GM12878 (cell line): ENCODE results near the gene BLOC1S4.

Experiments
- CBX5 ChIP-seq: sonication (generic); IDR thresholded peaks from 2 replicates; pipeline ENCODE4 v1.6.1; 2016; ENCODE audit warnings: low read depth, moderate library complexity, mild to moderate bottlenecking, inconsistent platforms
- CEBPZ ChIP-seq: fragments of 150-350 bp; IDR thresholded peaks from 2 replicates; pipeline ENCODE4 v1.6.1; 2016; ENCODE audit warnings: low read depth, low read length
- CTCF ChIP-seq, 3 experiments: IDR thresholded peaks in 2 of 3; conservative IDR thresholded peaks in 1 of 3; 2 replicates each; pipeline ENCODE4 v1.5.1; 2011; ENCODE audit warnings: low read depth in 3 of 3, low read length in 3 of 3, mild to moderate bottlenecking in 3 of 3, control low read depth in 2 of 3, moderate library complexity in 2 of 3, inconsistent platforms in 1 of 3, mixed read lengths in 1 of 3; ENCODE audit not compliant: control insufficient read depth in 2 of 3, insufficient read depth in 1 of 3; ENCODE audit errors: extremely low read depth in 1 of 3
- EGR1 ChIP-seq, 2 experiments: IDR thresholded peaks; 1 replicate in 1 of 2; 2 replicates in 1 of 2; pipeline ENCODE4 v1.6.1; 2011 to 2012; ENCODE audit warnings: low read depth in 2 of 2, low read length in 2 of 2, borderline replicate concordance in 1 of 2, mild to moderate bottlenecking in 1 of 2, moderate library complexity in 1 of 2
- ETV6 ChIP-seq, 2 experiments: fragments of 450-650 bp in 1 of 2; IDR thresholded peaks in 1 of 2; conservative IDR thresholded peaks in 1 of 2; 2 replicates each; pipeline ENCODE4 v1.6.1; 2014; ENCODE audit warnings: antibody characterized with exemption in 1 of 2, borderline replicate concordance in 1 of 2, low read depth in 1 of 2, mild to moderate bottlenecking in 1 of 2, moderate library complexity in 1 of 2
- MAX ChIP-seq: IDR thresholded peaks from 2 replicates; pipeline ENCODE4 v1.6.1; 2012; ENCODE audit warnings: low read depth, low read length, improper control_type of control experiment
- MYC ChIP-seq: IDR thresholded peaks from 2 replicates; pipeline ENCODE4 v1.6.1; 2011; ENCODE audit warnings: mild to moderate bottlenecking, low read length, moderate library complexity, inconsistent platforms; ENCODE audit not compliant: insufficient read depth, insufficient replicate concordance, insufficient read length, severe bottlenecking
- POLR2A ChIP-seq: IDR thresholded peaks from 2 replicates; pipeline ENCODE4 v1.6.1; 2011; ENCODE audit warnings: low read depth, mild to moderate bottlenecking, low read length
- POLR2AphosphoS5 ChIP-seq: IDR thresholded peaks from 2 replicates; pipeline ENCODE4 v1.6.1; 2011; ENCODE audit warnings: mild to moderate bottlenecking, low read length, inconsistent platforms
- RFX5 ChIP-seq: IDR thresholded peaks from 2 replicates; pipeline ENCODE4 v1.6.1; 2011; ENCODE audit warnings: low read depth, low read length, improper control_type of control experiment
- SMC3 ChIP-seq: IDR thresholded peaks from 2 replicates; pipeline ENCODE4 v1.6.1; 2011; ENCODE audit warnings: low read length, improper control_type of control experiment, borderline replicate concordance
- SREBF1 ChIP-seq: IDR thresholded peaks from 2 replicates; pipeline ENCODE4 v1.6.1; 2012; ENCODE audit warnings: mild to moderate bottlenecking, low read length
- ZNF592 ChIP-seq: fragments of 450-650 bp; IDR thresholded peaks from 2 replicates; pipeline ENCODE4 v1.6.1; 2017; ENCODE audit warnings: mild to moderate bottlenecking, moderate library complexity

GRCh38 chr4:6742507-6742906, 26.5 kb downstream of the BLOC1S4 start:
- no peak for TF ChIP-seq EGR1 (IDR thresholded peaks at IDR 0.05; ENCODE audit: borderline replicate concordance in 1 of 2, low read depth in 2 of 2, low read length in 2 of 2)
- no peak for TF ChIP-seq RFX5
- TF ChIP-seq CEBPZ: no peak
- no peak for TF ChIP-seq POLR2A
- no peak for TF ChIP-seq CTCF (IDR thresholded peaks at IDR 0.05 in 2 of 3, conservative IDR thresholded peaks at IDR 0.05 in 1 of 3; ENCODE audit: control insufficient read depth in 2 of 3, extremely low read depth in 1 of 3, insufficient read depth in 1 of 3, low read depth in 3 of 3, low read length in 3 of 3)
- no peak for TF ChIP-seq MAX
- no peak for TF ChIP-seq ZNF592
- no peak for TF ChIP-seq MYC
- no peak for TF ChIP-seq POLR2AphosphoS5
- no peak for TF ChIP-seq SMC3
- TF ChIP-seq SREBF1: no peak
- TF ChIP-seq ETV6 (conservative IDR thresholded peaks at IDR 0.05 in 1 of 2, IDR thresholded peaks at IDR 0.05 in 1 of 2; ENCODE audit: borderline replicate concordance in 1 of 2, low read depth in 1 of 2): no peak
- TF ChIP-seq CBX5: no peak
